ENCODE results near the gene LIPI.

The LIPI gene

DNA sequence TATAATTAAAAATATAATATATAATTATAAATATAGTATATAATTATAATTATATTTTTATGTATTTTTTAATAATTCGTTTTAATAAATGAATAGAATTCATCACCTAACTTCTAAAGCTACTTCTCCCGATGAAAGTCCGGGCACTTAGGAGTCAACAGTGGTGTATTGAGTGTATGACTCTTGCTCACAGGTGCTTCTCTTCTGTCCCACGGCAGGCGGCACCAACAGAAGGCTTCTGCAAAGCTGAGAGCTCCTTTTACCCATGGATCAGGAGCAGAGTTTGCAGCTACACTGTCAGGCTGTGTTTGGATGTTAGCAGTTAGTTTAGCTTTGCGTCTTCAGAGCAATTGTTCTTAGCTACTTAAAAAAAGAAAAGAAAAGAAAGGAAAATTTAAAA, 122.4 kb downstream of the LIPI start:
- no peak overlapping the region for H3K27ac ChIP-seq
- DNase-seq: no peak
- TF ChIP-seq CTCF (IDR thresholded peaks at IDR 0.05): no peak

DNA sequence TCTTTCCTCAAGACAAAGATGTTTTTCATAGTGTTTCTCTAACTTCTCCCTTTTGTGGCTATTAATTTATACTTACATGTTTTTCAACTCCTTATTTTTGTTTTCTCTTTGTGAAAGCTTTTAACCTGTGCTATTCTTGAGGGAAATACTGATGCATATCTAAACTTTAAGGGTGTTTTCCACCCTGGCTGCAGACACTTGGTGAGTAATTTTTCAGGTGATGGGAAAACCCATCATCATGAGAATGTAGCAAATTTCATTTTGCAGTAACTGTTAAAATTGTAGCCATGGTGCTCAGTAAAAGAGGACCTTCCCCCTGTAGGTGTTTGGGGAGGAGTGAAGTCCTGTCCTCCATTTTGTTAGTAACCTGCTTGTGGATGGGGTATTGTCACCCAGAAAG, 124.2 kb downstream of the LIPI start:
- no peak for TF ChIP-seq CTCF (IDR thresholded peaks at IDR 0.05)
- H3K27me3 ChIP-seq: no peaks in the 10 kb centered on the region
- DNase-seq: no peak
- intact Hi-C loops (cut with DNase I; ENCODE audit: low total_unique reads): no loop called here
- H3K4me3 ChIP-seq: no peak overlapping the region
- peaks cover 0 to 11% (median 6%) of the 10 kb centered on the region in 3 donors for H3K9me3 ChIP-seq
- H3K36me3 ChIP-seq: peaks cover 0 to 26% (median 11%) of the 10 kb centered on the region in 3 donors
- H3K27ac ChIP-seq: no peak overlapping the region
- no peaks in the 10 kb centered on the region for H3K4me1 ChIP-seq

More for the DNA sequence above, 122.4 kb downstream of the LIPI start:
- Histone ChIP-seq H3K9me3 (peaks cover 0 to 6% (median 3%) of the 10 kb centered on the region in 3 donors), H3K4me3 (no peak overlapping the region), H3K4me1 (no peaks in the 10 kb centered on the region), H3K36me3 (peaks cover 0 to 26% (median 11%) of the 10 kb centered on the region in 3 donors), H3K27me3 (no peaks in the 10 kb centered on the region)
- intact Hi-C loops (cut with DNase I; ENCODE audit: low total_unique reads): no loop called here

DNA sequence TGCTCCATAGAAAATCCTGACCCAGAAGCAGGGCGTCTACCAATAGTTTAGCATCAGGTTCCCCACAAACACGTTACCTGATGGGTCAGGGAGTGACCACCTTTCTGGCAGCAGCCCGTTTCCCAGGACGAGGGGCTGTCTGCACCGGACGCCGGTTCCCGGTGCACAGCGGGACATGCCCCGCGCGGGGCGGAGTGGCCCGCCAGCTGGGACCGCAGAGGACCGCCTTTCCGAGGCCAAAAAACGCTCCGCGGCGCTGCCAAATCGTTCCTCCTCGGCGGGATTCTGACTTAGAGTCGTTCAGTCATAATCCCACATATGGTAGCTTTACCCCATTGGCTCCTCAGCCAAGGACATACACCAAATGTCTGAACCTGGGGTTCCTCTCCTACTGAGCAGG, 126.1 kb downstream of the LIPI start:
- peaks cover 0 to 12% (median 10%) of the 10 kb centered on the region in 3 donors for H3K9me3 ChIP-seq
- no peaks in the 10 kb centered on the region for H3K27me3 ChIP-seq
- H3K27ac ChIP-seq: no peak overlapping the region
- TF ChIP-seq CTCF (IDR thresholded peaks at IDR 0.05): no peak
- H3K4me3 ChIP-seq: no peak overlapping the region
- intact Hi-C loops (cut with DNase I; ENCODE audit: low total_unique reads): no loop called here
- no peaks in the 10 kb centered on the region for H3K4me1 ChIP-seq
- H3K36me3 ChIP-seq: peaks cover 0 to 14% (median 11%) of the 10 kb centered on the region in 3 donors
- no peak for DNase-seq

DNA sequence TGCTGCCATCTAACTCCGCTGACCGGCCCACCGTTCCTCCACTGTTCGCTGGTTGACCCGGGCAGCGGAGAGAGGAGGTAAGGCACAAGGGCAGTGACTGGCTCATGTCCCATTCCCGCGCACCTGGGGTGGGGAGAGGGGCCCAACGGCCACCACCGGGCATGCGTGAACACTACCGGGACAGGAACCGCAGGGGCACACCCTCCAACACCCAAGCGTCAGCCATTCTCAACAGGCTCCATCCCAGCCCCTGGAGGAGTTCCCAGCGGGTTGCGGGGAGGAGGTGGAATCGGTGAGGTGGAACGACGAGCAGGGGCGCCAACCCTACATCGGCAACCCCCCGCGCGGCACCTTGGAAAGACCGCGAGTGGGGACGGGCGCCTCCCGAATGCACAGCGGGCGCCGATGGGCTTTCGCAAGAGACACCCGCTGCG, 126.7 kb downstream of the LIPI start:
- Histone ChIP-seq H3K4me3 (no peak overlapping the region), H3K9me3 (peaks cover 0 to 12% (median 11%) of the 10 kb centered on the region in 3 donors), H3K36me3 (peaks cover 0 to 12% (median 11%) of the 10 kb centered on the region in 3 donors), H3K4me1 (no peaks in the 10 kb centered on the region), H3K27ac (no peak overlapping the region), H3K27me3 (no peaks in the 10 kb centered on the region)
- no peak for DNase-seq
- intact Hi-C loops (cut with DNase I; ENCODE audit: low total_unique reads): no loop called here
- no peak for TF ChIP-seq CTCF (IDR thresholded peaks at IDR 0.05)

DNA sequence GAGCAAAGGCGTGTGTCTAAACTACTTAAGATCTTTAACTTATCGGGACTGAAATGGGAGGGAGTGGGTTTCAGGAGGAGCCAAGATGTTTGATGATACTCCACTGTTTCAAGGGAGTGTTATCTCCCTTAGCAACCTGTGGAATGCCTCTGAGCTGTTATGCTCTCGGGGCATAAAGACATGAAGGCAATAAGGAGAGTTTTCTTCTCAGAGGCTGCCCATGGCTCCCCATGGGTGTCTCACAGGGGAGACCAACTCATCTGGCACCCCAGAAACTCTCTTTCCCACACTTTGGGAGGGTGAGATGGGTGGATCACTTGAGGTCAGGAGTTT, 130.0 kb downstream of the LIPI start:
- Histone ChIP-seq H3K27ac (no peak overlapping the region), H3K4me1 (no peaks in the 10 kb centered on the region), H3K36me3 (peaks cover 0 to 11% (median 10%) of the 10 kb centered on the region in 3 donors), H3K9me3 (peaks cover 0 to 21% (median 18%) of the 10 kb centered on the region in 3 donors), H3K4me3 (no peak overlapping the region), H3K27me3 (no peaks in the 10 kb centered on the region)
- no peak for TF ChIP-seq CTCF (IDR thresholded peaks at IDR 0.05)
- DNase-seq: no peak
- intact Hi-C loops (cut with DNase I; ENCODE audit: low total_unique reads): no loop called here
